Measurements from ENCODE around the gene LRRK1. TPM values are rescaled to one million over a fixed set of nuclear protein-coding genes. Genes with fewer than 3 reads are reported as not detected.

Gene LRRK1
- total RNA-seq, 1 experiment from 2014 or later, result 7.6 TPM

GRCh38 chr15:101052681-101053121, 133.5 kb downstream of the LRRK1 start (continued):
- TF ChIP-seq ZNF423 (CRISPR knock-in tag; IDR thresholded peaks at IDR 0.05) (no peak), FOXP1 (CRISPR knock-in tag; IDR thresholded peaks at IDR 0.05; ENCODE audit: borderline replicate concordance) (no peak), PRRX2 (CRISPR knock-in tag; IDR thresholded peaks at IDR 0.05) (no peak)

GRCh38 chr15:101053261-101053660, 134.1 kb downstream of the LRRK1 start:
- H3K36me3 Mint-ChIP-seq, result peaks cover 11% of the 10 kb centered on the region
- POLR2A ChIA-PET, result no interaction called here
- peaks cover 5% of the 10 kb centered on the region for H3K27me3 Mint-ChIP-seq (ENCODE audit: low read depth)
- H3K9me3 Mint-ChIP-seq, result peaks cover 7% of the 10 kb centered on the region
- ATAC-seq (no peak), DNase-seq (ENCODE audit: low spot score) (no peak)
- no peak for TF ChIP-seq ZNF219 (CRISPR knock-in tag; IDR thresholded peaks at IDR 0.05; ENCODE audit: borderline replicate concordance)
- no peak for TF ChIP-seq GABPB1 (CRISPR knock-in tag; IDR thresholded peaks at IDR 0.05)
- no peak for TF ChIP-seq RELA (CRISPR knock-in tag; IDR thresholded peaks at IDR 0.05; ENCODE audit: borderline replicate concordance)
- TF ChIP-seq FOXK1 (CRISPR knock-in tag; IDR thresholded peaks at IDR 0.05), result no peak
- no peak for TF ChIP-seq GTF2I (CRISPR knock-in tag; conservative IDR thresholded peaks at IDR 0.05)
- no peak for TF ChIP-seq ZSCAN18 (CRISPR knock-in tag; IDR thresholded peaks at IDR 0.05)
- no peak for TF ChIP-seq ZNF416 (CRISPR knock-in tag; IDR thresholded peaks at IDR 0.05)
- TF ChIP-seq MYBL2 (CRISPR knock-in tag; IDR thresholded peaks at IDR 0.05), result no peak
- TF ChIP-seq ZBTB21 (CRISPR knock-in tag; IDR thresholded peaks at IDR 0.05; ENCODE audit: borderline replicate concordance), result no peak
- no peak for TF ChIP-seq ZNF671 (CRISPR knock-in tag; IDR thresholded peaks at IDR 0.05)
- TF ChIP-seq MLX (CRISPR knock-in tag; IDR thresholded peaks at IDR 0.05), result no peak
- TF ChIP-seq MXD4 (CRISPR knock-in tag; IDR thresholded peaks at IDR 0.05; ENCODE audit: borderline replicate concordance), result no peak
- no peak for TF ChIP-seq AR (CRISPR knock-in tag; IDR thresholded peaks at IDR 0.05)
- no peak for TF ChIP-seq ZNF232 (CRISPR knock-in tag; IDR thresholded peaks at IDR 0.05)
- TF ChIP-seq ATF3 (CRISPR knock-in tag; conservative IDR thresholded peaks at IDR 0.05), result no peak
- no peak for TF ChIP-seq IRF2 (CRISPR knock-in tag; IDR thresholded peaks at IDR 0.05; ENCODE audit: borderline replicate concordance, low read depth)
- CTCF ChIA-PET, result interaction anchor here (1.0 to 1.4 kb wide), 3 partner anchors 16 to 45 kb away, joined by 3 to 4 read pairs (median 4); no protein-coding TSS in a partner anchor
- no peak overlapping the region for H3K27ac Mint-ChIP-seq
- no peak overlapping the region for H3K4me3 Mint-ChIP-seq
- H3K4me1 Mint-ChIP-seq, result peaks cover 23% of the 10 kb centered on the region

DNA sequence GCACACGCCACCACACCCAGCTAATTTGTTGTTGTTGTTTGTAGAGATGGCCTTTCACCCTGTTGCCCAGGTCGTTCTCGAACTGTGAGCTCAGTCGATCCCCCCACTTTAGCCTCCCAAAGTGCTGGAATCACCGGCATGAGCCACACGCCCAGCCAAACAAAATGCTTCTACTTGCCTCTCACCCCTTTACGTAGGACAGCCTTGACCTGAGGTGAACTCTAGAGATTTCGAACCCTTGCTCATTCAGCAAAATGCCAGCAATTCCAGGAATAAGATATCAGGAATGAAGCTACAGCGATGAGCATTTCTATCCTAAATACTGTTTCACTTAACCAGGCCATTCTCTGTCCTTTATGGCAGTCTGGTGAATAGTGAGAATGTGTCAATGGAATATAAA, 135.0 kb downstream of the LRRK1 start:
- Mint-ChIP-seq H3K9me3 (peaks cover 11% of the 10 kb centered on the region), H3K4me3 (no peak overlapping the region), H3K36me3 (peaks cover 18% of the 10 kb centered on the region), H3K27me3 (ENCODE audit: low read depth) (peaks cover under 1% of the 10 kb centered on the region), H3K27ac (0 out of 2 replicates have a peak overlapping the region, but pooled peaks have one; percentile 27), H3K4me1 (peaks cover 14% of the 10 kb centered on the region)
- ChIA-PET POLR2A (no interaction called here), CTCF (interaction anchor here (1.0 to 1.4 kb wide), 3 partner anchors 15 to 46 kb away, joined by 3 to 4 read pairs (median 4); no protein-coding TSS in a partner anchor)
- ATAC-seq (no peak), DNase-seq (ENCODE audit: low spot score) (no peak)
- TF ChIP-seq SOX15 (CRISPR knock-in tag; IDR thresholded peaks at IDR 0.05) (no peak), FOXP1 (CRISPR knock-in tag; IDR thresholded peaks at IDR 0.05; ENCODE audit: borderline replicate concordance) (no peak), ESRRA (CRISPR knock-in tag; IDR thresholded peaks at IDR 0.05; ENCODE audit: borderline replicate concordance) (no peak), NFATC4 (CRISPR knock-in tag; IDR thresholded peaks at IDR 0.05) (no peak), ETV6 (CRISPR knock-in tag; IDR thresholded peaks at IDR 0.05) (no peak), ELF4 (CRISPR knock-in tag; IDR thresholded peaks at IDR 0.05; ENCODE audit: low read depth) (no peak), NFYB (CRISPR knock-in tag; conservative IDR thresholded peaks at IDR 0.05; ENCODE audit: low read depth) (no peak), ZNF317 (CRISPR knock-in tag; IDR thresholded peaks at IDR 0.05; ENCODE audit: borderline replicate concordance, low read depth) (no peak), NFE2L1 (CRISPR knock-in tag; IDR thresholded peaks at IDR 0.05) (no peak), NR3C1 (CRISPR knock-in tag; conservative IDR thresholded peaks at IDR 0.05; ENCODE audit: low read depth) (no peak), ZNF396 (CRISPR knock-in tag; IDR thresholded peaks at IDR 0.05; ENCODE audit: borderline replicate concordance) (no peak), PRRX2 (CRISPR knock-in tag; IDR thresholded peaks at IDR 0.05) (no peak), ZNF138 (CRISPR knock-in tag; conservative IDR thresholded peaks at IDR 0.05) (no peak)

Data from WTC11 (cell line).